ENCODE results near the gene CAPN15.

DNA sequence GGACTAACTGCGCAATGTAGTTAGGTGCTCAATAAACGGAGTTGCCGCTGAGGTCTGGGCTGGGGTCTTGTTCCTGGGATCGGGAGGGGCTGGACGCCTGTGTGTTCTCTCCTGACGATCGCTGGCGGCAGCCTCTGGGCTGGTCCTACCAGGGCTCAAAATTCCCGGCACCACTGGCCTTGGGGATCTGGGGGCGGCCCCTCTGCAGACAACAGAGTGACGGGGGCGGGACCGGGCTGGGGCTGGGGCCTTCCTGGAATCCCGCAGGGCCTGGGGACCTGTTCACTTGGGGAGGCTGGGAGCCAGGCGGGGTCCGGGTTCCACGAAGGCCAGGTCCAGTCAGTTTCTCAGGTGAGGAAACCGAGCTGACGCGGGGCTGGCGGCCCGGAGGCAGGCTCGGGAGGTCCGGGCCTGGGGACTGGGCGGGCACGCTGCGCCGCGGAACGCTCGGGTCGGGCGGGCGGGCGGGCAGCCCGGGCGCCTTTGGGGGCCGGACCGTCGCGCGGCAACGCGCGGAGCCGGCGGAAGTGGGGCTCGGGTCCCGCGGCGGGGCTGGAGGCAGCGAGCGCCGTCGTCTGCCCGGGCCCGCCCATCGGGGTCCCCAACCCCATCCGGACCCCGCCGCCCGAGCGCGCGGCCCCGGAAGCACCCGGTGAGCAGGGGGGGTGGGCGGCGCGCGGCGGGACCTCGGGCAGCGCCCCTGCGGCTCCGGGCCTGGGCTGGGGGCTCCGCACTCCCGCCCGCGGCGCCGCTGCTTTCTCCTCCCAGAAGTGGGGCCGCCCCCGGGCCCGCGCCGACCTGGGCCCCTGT lies 42.1 kb downstream of the CAPN15 start, which contains the start of gene PIGQ:
- TF ChIP-seq, protein P1, sequence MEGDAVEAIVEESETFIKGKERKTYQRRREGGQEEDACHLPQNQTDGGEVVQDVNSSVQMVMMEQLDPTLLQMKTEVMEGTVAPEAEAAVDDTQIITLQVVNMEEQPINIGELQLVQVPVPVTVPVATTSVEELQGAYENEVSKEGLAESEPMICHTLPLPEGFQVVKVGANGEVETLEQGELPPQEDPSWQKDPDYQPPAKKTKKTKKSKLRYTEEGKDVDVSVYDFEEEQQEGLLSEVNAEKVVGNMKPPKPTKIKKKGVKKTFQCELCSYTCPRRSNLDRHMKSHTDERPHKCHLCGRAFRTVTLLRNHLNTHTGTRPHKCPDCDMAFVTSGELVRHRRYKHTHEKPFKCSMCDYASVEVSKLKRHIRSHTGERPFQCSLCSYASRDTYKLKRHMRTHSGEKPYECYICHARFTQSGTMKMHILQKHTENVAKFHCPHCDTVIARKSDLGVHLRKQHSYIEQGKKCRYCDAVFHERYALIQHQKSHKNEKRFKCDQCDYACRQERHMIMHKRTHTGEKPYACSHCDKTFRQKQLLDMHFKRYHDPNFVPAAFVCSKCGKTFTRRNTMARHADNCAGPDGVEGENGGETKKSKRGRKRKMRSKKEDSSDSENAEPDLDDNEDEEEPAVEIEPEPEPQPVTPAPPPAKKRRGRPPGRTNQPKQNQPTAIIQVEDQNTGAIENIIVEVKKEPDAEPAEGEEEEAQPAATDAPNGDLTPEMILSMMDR (conservative IDR thresholded peaks at IDR 0.05) = no peak
- peak; percentile 80; the same call in 1 of the 2 replicates for TF ChIP-seq ZFX (IDR thresholded peaks at IDR 0.05)

Measured in C4-2B (cell line).